HepG2 (cell line): ENCODE measurements around the gene MRPL50. TPM values are rescaled to one million over a fixed set of nuclear protein-coding genes. Genes with fewer than 3 reads are reported as not detected.

Experiments
- ATAC-seq: fragments of 200-7000 bp; cut with Tn5 transposase; 3 replicates; pipeline ENCODE4 v1.9.1; 2020; ENCODE audit warnings: mild to moderate bottlenecking, moderate library complexity
- BruUV-seq: library from RNA; stranded (reverse); fragments of 400-500 nt; replicated peaks from 2 replicates; lab custom pipeline; 2021; lab: Mats Ljungman, UMichigan
- CTCF ChIA-PET: fragments of 300-600 bp; formaldehyde crosslinking; extraction: SDS; loops from one replicate; lab custom pipeline; 2021; ENCODE audit warnings: low total read pairs, inconsistent platforms, low intra/inter-chr PET ratio; lab: Yijun Ruan, JAX
- POLR2A ChIA-PET: fragments of 350-600 bp; sonication (Branson Sonifier 250); formaldehyde crosslinking; loops from one replicate; lab custom pipeline; 2020; ENCODE audit warnings: antibody characterized with exemption, inconsistent platforms; lab: Yijun Ruan, JAX
- DNase-seq: peaks from one replicate; pipeline ENCODE4 v3.0.0-alpha.2; 2015; ENCODE audit warnings: low spot score
- FAIRE-seq: peaks from 3 replicates; lab custom pipeline; 2011; peaks lifted over from hg19 to GRCh38; lab: Jason Lieb, UNC
- H2AFZ ChIP-seq: one replicate; pipeline ENCODE4 v1.6.1; 2011; ENCODE audit warnings: low read length, inconsistent platforms
- H3K27ac ChIP-seq: fragments of 300-600 bp; 3 replicates; pipeline ENCODE4 v1.8.0; 2011; ENCODE audit warnings: mixed run types, mild to moderate bottlenecking, mixed read lengths, low read length, inconsistent platforms; ENCODE audit not compliant: insufficient read depth; ENCODE audit errors: extremely low read length
- H3K27me3 ChIP-seq, 2 experiments: fragments of 200-600 bp in 1 of 2; 2 replicates in 1 of 2; 3 replicates in 1 of 2; pipeline versions ENCODE4 v1.6.0 to v1.8.0; 2011; ENCODE audit warnings: low read length in 2 of 2, mild to moderate bottlenecking in 2 of 2, moderate library complexity in 2 of 2, inconsistent platforms in 1 of 2; ENCODE audit not compliant: insufficient read depth in 2 of 2, control insufficient read depth in 1 of 2
- H3K36me3 ChIP-seq, 2 experiments: fragments of 200-600 bp in 1 of 2; replicated peaks in 1 of 2; 2 replicates in 1 of 2; 3 replicates in 1 of 2; pipeline versions ENCODE4 v1.5.1 to v1.8.0; 2011; ENCODE audit warnings: low read length in 2 of 2, inconsistent platforms in 1 of 2; ENCODE audit not compliant: insufficient read depth in 2 of 2, control insufficient read depth in 1 of 2
- H3K4me1 ChIP-seq: 2 replicates; pipeline ENCODE4 v1.5.1; 2012; ENCODE audit warnings: low read length, inconsistent platforms; ENCODE audit not compliant: insufficient read depth
- H3K4me2 ChIP-seq: 2 replicates; pipeline ENCODE4 v1.6.0; 2011; ENCODE audit warnings: low read depth, low read length, inconsistent platforms
- H3K4me3 ChIP-seq, 3 experiments: fragments of 200-600 bp in 1 of 3; sonication (generic), shearing (Covaris generic) in 1 of 3; replicated peaks in 1 of 3; 2 replicates each; pipeline ENCODE4 v1.5.1; 2011 to 2016; ENCODE audit warnings: low read length in 3 of 3, inconsistent platforms in 2 of 3, low read depth in 2 of 3, mild to moderate bottlenecking in 2 of 3, control low read depth in 1 of 3, mixed read lengths in 1 of 3; ENCODE audit not compliant: insufficient read depth in 1 of 3
- H3K79me2 ChIP-seq: one replicate; pipeline ENCODE4 v1.6.1; 2011; ENCODE audit warnings: low read length, inconsistent platforms; ENCODE audit not compliant: insufficient read depth
- H3K9ac ChIP-seq: 2 replicates; pipeline ENCODE4 v1.6.0; 2011; ENCODE audit warnings: mild to moderate bottlenecking, low read depth, low read length, inconsistent platforms; ENCODE audit not compliant: insufficient read depth
- H3K9me3 ChIP-seq: 2 replicates; pipeline ENCODE4 v1.5.1; 2012; ENCODE audit warnings: mild to moderate bottlenecking, low read length
- H4K20me1 ChIP-seq: 2 replicates; pipeline ENCODE4 v1.6.0; 2011; ENCODE audit warnings: inconsistent platforms, mild to moderate bottlenecking, low read length, moderate library complexity; ENCODE audit not compliant: insufficient read depth
- ARHGAP35 ChIP-seq: sonication (generic); formaldehyde crosslinking; IDR thresholded peaks from 2 replicates; pipeline ENCODE4 v1.9.0; 2022; ENCODE audit warnings: mild to moderate bottlenecking, inconsistent platforms, moderate library complexity, missing genetic modification reagents, borderline replicate concordance
- CHCHD3 ChIP-seq: sonication (generic); formaldehyde crosslinking; IDR thresholded peaks from 2 replicates; pipeline ENCODE4 v1.8.0; 2022; ENCODE audit warnings: mild to moderate bottlenecking, missing genetic modification reagents, moderate library complexity
- FOSL2 ChIP-seq: sonication (generic); formaldehyde crosslinking; IDR thresholded peaks from 2 replicates; pipeline ENCODE4 v1.4.0; 2020; ENCODE audit warnings: missing genetic modification reagents
- KAT7 ChIP-seq: IDR thresholded peaks from 2 replicates; pipeline ENCODE4 v1.6.1; 2018; ENCODE audit warnings: borderline replicate concordance, missing compliant biosample characterization
- MED13 ChIP-seq: sonication (generic); formaldehyde crosslinking; IDR thresholded peaks from 2 replicates; pipeline ENCODE4 v1.5.0; 2020; ENCODE audit warnings: missing genetic modification reagents
- NFIC ChIP-seq: IDR thresholded peaks from 2 replicates; pipeline ENCODE4 v1.6.1; 2012; ENCODE audit warnings: mild to moderate bottlenecking, low read length, inconsistent platforms
- ZMYM4 ChIP-seq: sonication (generic); formaldehyde crosslinking; IDR thresholded peaks from 2 replicates; pipeline ENCODE4 v1.8.1; 2023; ENCODE audit warnings: mild to moderate bottlenecking, missing genetic modification reagents
- ZNF121 ChIP-seq: sonication (generic); formaldehyde crosslinking; IDR thresholded peaks from 2 replicates; pipeline ENCODE4 v1.5.0; 2020; ENCODE audit warnings: mild to moderate bottlenecking, missing genetic modification reagents
- ZNF367 ChIP-seq: sonication (generic); formaldehyde crosslinking; IDR thresholded peaks from 2 replicates; pipeline ENCODE4 v1.4.0; 2020; ENCODE audit warnings: missing genetic modification reagents, borderline replicate concordance
- WGBS: methylation state at CpG from one replicate; pipeline ENCODE4 v1.1.6; 2017; ENCODE audit warnings: low lambda C conversion rate; 5-methylcytosine and 5-hydroxymethylcytosine counted together
- in situ Hi-C: cut with HindIII; loops from 2 replicates; pipeline ENCODE4 v1.10.0; 2017; ENCODE audit warnings: low pct_unique_long_range_greater_than_20kb; ENCODE audit not compliant: extremely low pct_ligation_motif_present
- intact Hi-C: fragments of 100-400 bp; cut with micrococcal nuclease; formaldehyde crosslinking; loops from one replicate; pipeline ENCODE4 v1.10.0; 2022; ENCODE audit not compliant: unreplicated experiment
- polyA plus RNA-seq, 8 experiments: library from polyadenylated mRNA; depleted of rRNA in 3 of 8; stranded (reverse) in 7 of 8; unstranded in 1 of 8; fragments of >200 nt; fragmentation: Illumina TruSeq in 4 of 8; extraction: Trizol in 4 of 8; gene quantifications; 2 replicates each; pipeline versions ENCODE4 v1.2.1 to v1.2.3, GENCODE V29; 2011 to 2016; ENCODE audit warnings: low read depth in 4 of 8, missing spikeins in 1 of 8, mixed read lengths in 1 of 8; ENCODE audit not compliant: insufficient read depth in 1 of 8
- total RNA-seq, 5 experiments: library from RNA; depleted of rRNA; stranded (reverse); fragments of >200 nt; fragmentation: Illumina TruSeq; extraction: Trizol; gene quantifications; 2 replicates each; pipeline ENCODE4 v1.2.3, GENCODE V29; 2016; ENCODE audit warnings: low read depth in 1 of 5
- TF ChIP-seq, protein P1 (sequence below): sonication (generic); formaldehyde crosslinking; IDR thresholded peaks from 2 replicates; pipeline ENCODE4 v1.5.0; 2020; ENCODE audit warnings: mild to moderate bottlenecking, missing genetic modification reagents
- TF ChIP-seq, protein P2 (sequence below): sonication (generic); formaldehyde crosslinking; IDR thresholded peaks from 2 replicates; pipeline ENCODE4 v1.5.1; 2020; ENCODE audit warnings: missing genetic modification reagents, mild to moderate bottlenecking, borderline replicate concordance

MRPL50 gene
- total and polyA plus RNA-seq, 2 of the 13 experiments (the other 11 are each of a cell fraction or from before 2014, with no cell fraction given): 37.1 to 70.0 TPM

- TF ChIP-seq FOSL2 (CRISPR knock-in tag): peak; percentile 47
- TF ChIP-seq MED13 (CRISPR knock-in tag): no peak
- TF ChIP-seq, protein P1, sequence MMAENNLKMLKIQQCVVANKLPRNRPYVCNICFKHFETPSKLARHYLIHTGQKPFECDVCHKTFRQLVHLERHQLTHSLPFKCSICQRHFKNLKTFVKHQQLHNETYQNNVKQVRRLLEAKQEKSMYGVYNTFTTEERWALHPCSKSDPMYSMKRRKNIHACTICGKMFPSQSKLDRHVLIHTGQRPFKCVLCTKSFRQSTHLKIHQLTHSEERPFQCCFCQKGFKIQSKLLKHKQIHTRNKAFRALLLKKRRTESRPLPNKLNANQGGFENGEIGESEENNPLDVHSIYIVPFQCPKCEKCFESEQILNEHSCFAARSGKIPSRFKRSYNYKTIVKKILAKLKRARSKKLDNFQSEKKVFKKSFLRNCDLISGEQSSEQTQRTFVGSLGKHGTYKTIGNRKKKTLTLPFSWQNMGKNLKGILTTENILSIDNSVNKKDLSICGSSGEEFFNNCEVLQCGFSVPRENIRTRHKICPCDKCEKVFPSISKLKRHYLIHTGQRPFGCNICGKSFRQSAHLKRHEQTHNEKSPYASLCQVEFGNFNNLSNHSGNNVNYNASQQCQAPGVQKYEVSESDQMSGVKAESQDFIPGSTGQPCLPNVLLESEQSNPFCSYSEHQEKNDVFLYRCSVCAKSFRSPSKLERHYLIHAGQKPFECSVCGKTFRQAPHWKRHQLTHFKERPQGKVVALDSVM (CRISPR knock-in tag): peak; percentile 48
- 0 out of 2 replicates have a peak, but pooled peaks have one; percentile 34 for TF ChIP-seq KAT7
- peak; percentile 90 for TF ChIP-seq ZNF121 (CRISPR knock-in tag)
- H3K79me2 ChIP-seq: no peaks in the 10 kb centered on the region
- DNase-seq: no peak
- H3K9me3 ChIP-seq: peaks cover 11% of the 10 kb centered on the region
- H3K4me3 ChIP-seq: no peak overlapping the region
- BruUV-seq: no TSS peak
- H3K36me3 ChIP-seq: no peaks in the 10 kb centered on the region
- H3K9ac ChIP-seq: no peak overlapping the region
- H3K4me2 ChIP-seq: no peak overlapping the region
- H4K20me1 ChIP-seq: no peaks in the 10 kb centered on the region
- in situ Hi-C loops: no loop called here
- CTCF ChIA-PET: no interaction called here
- no peak for FAIRE-seq
- no peak overlapping the region for H2AFZ ChIP-seq
- intact Hi-C loops: no loop called here
- no peak for ATAC-seq
- H3K27me3 ChIP-seq: no peaks in the 10 kb centered on the region
- POLR2A ChIA-PET: interaction anchor here (0.8 to 5.2 kb wide), 3 partner anchors 15 to 56 kb away, joined by 3 to 36 read pairs (median 10); partner anchors contain the start of genes MRPL50 and ZNF189
- H3K4me1 ChIP-seq: peaks cover 57% of the 10 kb centered on the region
- no peak overlapping the region for H3K27ac ChIP-seq
- WGBS: 94% methylated on average over 3 of the region's 3 CpGs
Measured at GRCh38 chr9:101381118-101381517, 17.3 kb downstream of the MRPL50 start.

DNA sequence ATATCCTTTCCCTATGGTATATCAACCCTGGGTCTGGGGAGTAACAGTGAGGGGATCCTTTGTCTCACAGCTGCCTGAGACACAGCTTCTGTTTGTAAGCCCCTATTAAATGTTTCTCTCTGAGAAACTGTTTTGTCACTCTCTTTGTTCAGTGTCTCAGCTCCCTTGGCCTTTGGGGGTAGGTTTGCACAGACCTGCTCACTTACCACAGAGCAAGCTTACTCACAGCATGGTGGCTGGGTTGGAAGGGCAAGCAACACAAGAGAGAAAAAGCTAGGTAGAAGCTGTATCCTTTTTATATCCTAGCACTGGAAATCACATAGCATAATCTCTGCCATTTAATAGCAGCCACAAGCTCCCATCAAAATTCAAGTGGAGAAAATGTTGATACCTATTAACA is 18.1 kb downstream of the MRPL50 start:
- no peaks in the 10 kb centered on the region for H3K79me2 ChIP-seq
- no TSS peak for BruUV-seq
- H4K20me1 ChIP-seq: no peaks in the 10 kb centered on the region
- H3K36me3 ChIP-seq: no peaks in the 10 kb centered on the region
- DNase-seq (no peak), FAIRE-seq (no peak), ATAC-seq (peak; percentile 49; the same call in 2 of the 3 replicates)
- TF ChIP-seq NFIC (no peak), ZMYM4 (CRISPR knock-in tag) (0 out of 2 replicates have a peak, but pooled peaks have one; percentile 12), CHCHD3 (CRISPR knock-in tag) (no peak), ZNF367 (CRISPR knock-in tag) (no peak), ARHGAP35 (CRISPR knock-in tag) (no peak)
- TF ChIP-seq, protein P2, sequence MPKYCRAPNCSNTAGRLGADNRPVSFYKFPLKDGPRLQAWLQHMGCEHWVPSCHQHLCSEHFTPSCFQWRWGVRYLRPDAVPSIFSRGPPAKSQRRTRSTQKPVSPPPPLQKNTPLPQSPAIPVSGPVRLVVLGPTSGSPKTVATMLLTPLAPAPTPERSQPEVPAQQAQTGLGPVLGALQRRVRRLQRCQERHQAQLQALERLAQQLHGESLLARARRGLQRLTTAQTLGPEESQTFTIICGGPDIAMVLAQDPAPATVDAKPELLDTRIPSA: no peak
- H3K27me3 ChIP-seq: no peaks in the 10 kb centered on the region
- H3K4me3 ChIP-seq: no peak overlapping the region
- no peak overlapping the region for H3K27ac ChIP-seq
- peaks cover 8% of the 10 kb centered on the region for H3K9me3 ChIP-seq
- H3K4me2 ChIP-seq: no peak overlapping the region
- H3K9ac ChIP-seq: no peak overlapping the region
- in situ Hi-C loops: no loop called here
- peaks cover 55% of the 10 kb centered on the region for H3K4me1 ChIP-seq
- intact Hi-C loops: no loop called here
- ChIA-PET CTCF (no interaction called here), POLR2A (interaction anchor here (1.0 to 5.2 kb wide), 4 partner anchors 11 to 55 kb away, joined by 3 to 36 read pairs (median 6); partner anchors contain the start of genes MRPL50 and ZNF189)
- no peak overlapping the region for H2AFZ ChIP-seq
